Skin of body (tissue), 3 donors: Measurements from ENCODE around the gene OR6N2. TPM values are rescaled to one million over a fixed set of nuclear protein-coding genes. Genes with fewer than 3 reads are reported as not detected.

ENCODE experiments used
- DNase-seq: peaks from one replicate; lab custom pipeline; 2025; lab: John Stamatoyannopoulos, UW
- small RNA-seq: library from RNA; depleted of rRNA; stranded (forward); fragments of <200 nt; gene quantifications from one replicate; pipeline ENCODE3, GENCODE V24; 2014; ENCODE audit warnings: low replicate concordance
- total RNA-seq: library from RNA; depleted of rRNA; stranded (reverse); fragments of >200 nt; gene quantifications from one replicate; pipeline ENCODE4 v1.2.3, GENCODE V29; 2014

OR6N2 gene
- total RNA-seq, 1 donor from 2014 or later, result not detected

- DNase-seq, result no peak
Observed at GRCh38 chr1:158771950-158772866, 8.8 kb downstream of the OR6N2 start, which contains the start of gene OR6N1. Gene OR6N1 (minus strand): TSS chr1:158772195. CDS start chr1:158766682, 5,513 bp downstream.

DNA sequence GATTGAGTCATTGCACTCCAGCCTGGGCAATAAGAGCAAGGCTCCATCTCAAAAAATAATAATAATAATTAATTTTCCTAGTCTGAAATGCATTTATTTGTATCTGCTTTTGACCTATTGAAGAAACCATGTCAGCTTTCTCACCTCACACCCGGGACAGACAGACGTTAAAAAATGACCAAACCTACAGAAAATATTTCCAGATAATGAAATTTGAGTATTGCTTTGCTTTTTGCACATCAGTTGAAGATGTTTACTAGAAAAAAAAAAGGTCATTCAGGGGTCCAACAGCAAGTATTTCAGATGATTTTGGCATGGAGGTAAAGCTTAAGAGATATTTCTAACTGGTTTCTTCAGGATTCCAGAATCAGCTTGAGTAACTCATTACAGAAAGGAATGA lies 26.6 kb downstream of the OR6N2 start, which contains the start of gene OR6K6:
Gene OR6K6, plus strand, starts transcription at position 301 of the 400 bp plus-strand sequence. CDS start 168 bp downstream, outside the sequence.
- DNase-seq, result no peak

GRCh38 chr1:158752155-158752712 lies 28.8 kb downstream of the OR6N2 start:
- DNase-seq, result no peak

DNA sequence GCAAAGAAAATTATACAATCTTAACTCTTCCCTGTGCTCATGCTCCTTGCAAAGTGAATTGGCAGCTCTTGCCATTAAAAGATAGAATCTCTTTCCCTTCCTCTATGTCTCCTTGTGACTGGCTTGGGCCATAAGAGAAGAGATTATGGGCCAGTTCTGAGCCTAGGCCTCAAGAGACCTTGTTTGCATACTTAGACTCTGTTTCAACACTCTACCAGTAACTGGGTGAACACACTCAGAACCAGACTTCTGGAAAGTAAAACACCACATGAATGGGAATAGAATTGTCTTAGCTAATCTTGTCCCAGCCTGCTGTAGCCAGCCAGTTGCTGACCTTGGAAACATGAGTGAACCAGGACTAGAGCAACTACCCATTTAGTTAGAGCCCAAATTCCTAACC lies 45.2 kb downstream of the OR6N2 start:
- no peak for DNase-seq

DNA sequence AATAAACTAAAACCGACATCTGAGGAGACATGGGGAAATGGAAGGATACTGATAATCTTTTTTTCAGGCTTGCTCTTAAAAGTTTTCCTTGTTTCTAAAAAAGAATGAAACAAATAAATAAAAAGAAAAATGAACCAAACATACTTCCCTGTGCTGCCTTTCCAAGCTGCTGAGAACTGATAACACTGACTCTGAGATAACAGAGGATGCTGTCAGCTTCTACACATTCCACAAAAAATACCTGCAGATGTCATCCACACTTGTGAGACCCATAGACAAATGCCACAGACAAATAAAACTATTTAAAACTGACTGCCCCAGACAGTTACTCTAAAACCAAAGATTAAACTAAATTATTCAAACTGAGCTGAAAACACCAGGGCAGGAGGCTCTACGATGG lies 48.5 kb downstream of the OR6N2 start:
- DNase-seq, result no peak

GRCh38 chr1:158731707-158732106 lies 49.3 kb downstream of the OR6N2 start:
- no peak for DNase-seq

DNA sequence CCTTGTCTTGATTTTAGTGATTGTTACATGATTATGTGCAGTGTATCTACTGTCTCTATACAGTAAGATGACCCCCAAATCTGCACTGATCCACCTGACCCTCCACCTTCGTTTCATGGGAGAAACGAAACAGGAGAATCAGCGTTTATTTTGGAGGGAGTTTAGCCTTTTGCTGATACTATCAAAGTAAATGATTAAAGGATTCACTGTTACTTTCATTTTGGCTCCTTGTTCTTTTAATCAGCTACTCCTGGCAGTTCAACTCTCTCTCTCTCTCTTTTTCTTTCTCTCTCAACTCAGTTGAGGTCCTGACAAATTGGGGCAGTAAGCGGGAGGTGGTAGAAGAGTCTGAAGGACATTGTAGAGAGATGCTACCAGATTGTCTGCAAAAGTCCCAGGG lies 50.6 kb downstream of the OR6N2 start:
- DNase-seq, result no peak

- no peak for DNase-seq
Observed at GRCh38 chr1:158728510-158729225, 52.3 kb downstream of the OR6N2 start.

DNA sequence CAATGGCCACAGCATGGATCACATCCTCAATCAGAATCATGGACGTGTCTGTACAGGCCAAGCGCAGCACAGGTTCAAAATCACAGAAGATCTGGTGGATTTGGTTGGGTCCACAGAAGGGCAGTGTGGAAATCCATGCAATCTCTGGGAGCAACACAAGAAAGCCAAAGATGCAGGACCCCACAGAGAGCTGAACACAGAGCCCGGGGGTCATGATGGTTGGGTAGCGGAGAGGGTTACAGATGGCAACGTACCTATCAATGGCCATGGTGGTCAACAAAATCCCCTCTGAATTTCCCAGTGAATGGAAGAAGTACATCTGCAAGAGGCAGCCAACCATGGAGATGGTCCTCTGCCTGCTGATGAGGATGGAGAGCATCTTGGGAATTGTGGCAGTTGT lies 56.6 kb downstream of the OR6N2 start:
- no peak for DNase-seq

Small RNA genes within 50 kb of the gene (small RNA-seq; reads per million reads assigned to genes)
- not detected for gene OR2AQ1P

Other genes with a start within 250 kb of the OR6N2 start
- not detected for gene OR6Y1, start 226.8 kb downstream of the OR6N2 start, total RNA-seq
- gene OR6P1, start 210.6 kb downstream of the OR6N2 start, total RNA-seq, result not detected
- gene OR10X1, start 201.3 kb downstream of the OR6N2 start, total RNA-seq, result not detected
- gene OR10Z1, start 175.9 kb downstream of the OR6N2 start, total RNA-seq, result not detected
- 10.6 TPM for gene SPTA1, start 94.5 kb downstream of the OR6N2 start, total RNA-seq
- gene OR6K2, start 80.6 kb downstream of the OR6N2 start, total RNA-seq, result not detected
- gene OR6K3, start 60.5 kb downstream of the OR6N2 start, total RNA-seq, result not detected
- gene OR6K6, start 26.5 kb downstream of the OR6N2 start, total RNA-seq, result not detected
- gene OR6N1, start 9.0 kb downstream of the OR6N2 start, total RNA-seq, result not detected
- gene MNDA, start 50.1 kb upstream of the OR6N2 start, total RNA-seq, result 26.3 TPM
- gene PYHIN1, start 150.3 kb upstream of the OR6N2 start, total RNA-seq, result 0.20 TPM
- gene IFI16, start 228.7 kb upstream of the OR6N2 start, total RNA-seq, result 56.7 TPM